A673 (cell line): Measurements from ENCODE around the gene NRGN.

Experiments
- CTCF ChIP-seq: fragments of 300-800, 200-600 bp; sonication (generic); conservative IDR thresholded peaks from 2 replicates; pipeline ENCODE4 v1.5.1; 2017; ENCODE audit warnings: low read depth, mild to moderate bottlenecking, antibody characterized with exemption, low read length, moderate library complexity, mixed read lengths
- EZH2 ChIP-seq: fragments of 200-600 bp; sonication (generic); IDR thresholded peaks from 2 replicates; pipeline ENCODE4 v1.6.1; 2017; ENCODE audit warnings: borderline replicate concordance, low read depth, mild to moderate bottlenecking, mixed read lengths, antibody characterized with exemption, low read length; ENCODE audit not compliant: poor library complexity, severe bottlenecking

GRCh38 chr11:124693142-124693541, 46.6 kb upstream of the NRGN start:
- TF ChIP-seq CTCF (no peak), EZH2 (no peak)
